GM23338 (cell line): ENCODE results near the gene CAMTA1. TPM values are rescaled to one million over a fixed set of nuclear protein-coding genes. Genes with fewer than 3 reads are reported as not detected.

Experiments
- ATAC-seq: fragments of 200-7000 bp; cut with Tn5 transposase; 3 replicates; pipeline ENCODE4 v1.9.1; 2020
- DNase-seq: peaks from one replicate; pipeline ENCODE4 v3.0.0-alpha.2; 2015; ENCODE audit warnings: low spot score
- H2AFZ ChIP-seq: fragments of 200-600 bp; sonication (generic); 2 replicates; pipeline ENCODE4 v1.8.0; 2016; ENCODE audit warnings: antibody characterized with exemption, mild to moderate bottlenecking, moderate library complexity
- H3F3A ChIP-seq: fragments of 200-600 bp; sonication (generic); replicated peaks from 2 replicates; pipeline ENCODE4 v1.8.0; 2017; ENCODE audit warnings: antibody characterized with exemption, mixed run types, low read depth
- H3K27ac ChIP-seq: fragments of 200-600 bp; sonication (generic); 2 replicates; pipeline ENCODE4 v1.6.1; 2016; ENCODE audit warnings: low read depth
- H3K27me3 ChIP-seq: fragments of 200-600 bp; sonication (generic); 2 replicates; pipeline ENCODE4 v1.8.0; 2016; ENCODE audit warnings: mild to moderate bottlenecking, mixed run types, moderate library complexity; ENCODE audit not compliant: insufficient read depth
- H3K36me3 ChIP-seq: fragments of 200-600 bp; sonication (generic); 2 replicates; pipeline ENCODE4 v1.8.0; 2016; ENCODE audit warnings: mild to moderate bottlenecking; ENCODE audit not compliant: insufficient read depth
- H3K4me1 ChIP-seq: fragments of 200-600 bp; sonication (generic); 2 replicates; pipeline ENCODE4 v1.8.0; 2016; ENCODE audit warnings: mild to moderate bottlenecking, moderate library complexity; ENCODE audit not compliant: insufficient read depth
- H3K4me2 ChIP-seq: fragments of 200-600 bp; sonication (generic); 2 replicates; pipeline ENCODE4 v1.7.1; 2017; ENCODE audit warnings: mixed run types
- H3K4me3 ChIP-seq: fragments of 200-600 bp; sonication (generic); 2 replicates; pipeline ENCODE4 v1.6.1; 2016; ENCODE audit warnings: mixed run types
- H3K79me2 ChIP-seq: fragments of 200-600 bp; sonication (generic); replicated peaks from 2 replicates; pipeline ENCODE4 v1.8.0; 2017; ENCODE audit warnings: mild to moderate bottlenecking; ENCODE audit not compliant: insufficient read depth
- H3K9me2 ChIP-seq: fragments of 200-600 bp; sonication (generic); 2 replicates; pipeline ENCODE4 v1.8.0; 2017; ENCODE audit not compliant: insufficient read depth
- H4K20me1 ChIP-seq: fragments of 200-600 bp; sonication (generic); replicated peaks from 2 replicates; pipeline ENCODE4 v1.8.0; 2017; ENCODE audit warnings: mild to moderate bottlenecking; ENCODE audit not compliant: insufficient read depth
- H3K27ac Mint-ChIP-seq: 2 replicates; pipeline ENCODE4 v1.8.0; 2020; ENCODE audit warnings: inconsistent platforms, mild to moderate bottlenecking, moderate library complexity, mixed read lengths
- H3K27me3 Mint-ChIP-seq: 3 replicates; pipeline ENCODE4 v1.8.0; 2022; ENCODE audit warnings: low read depth, mild to moderate bottlenecking, moderate library complexity, mixed read lengths, inconsistent platforms; ENCODE audit not compliant: insufficient read depth, poor library complexity
- H3K36me3 Mint-ChIP-seq: 3 replicates; pipeline ENCODE4 v1.8.0; 2021; ENCODE audit warnings: low read depth, mild to moderate bottlenecking, inconsistent platforms, moderate library complexity, mixed read lengths
- H3K4me1 Mint-ChIP-seq: 3 replicates; pipeline ENCODE4 v1.8.0; 2020; ENCODE audit warnings: mild to moderate bottlenecking, inconsistent platforms, mixed read lengths
- H3K4me3 Mint-ChIP-seq: 3 replicates; pipeline ENCODE4 v1.8.0; 2021; ENCODE audit warnings: moderate library complexity, mild to moderate bottlenecking, inconsistent platforms, mixed read lengths
- H3K9me3 Mint-ChIP-seq: 3 replicates; pipeline ENCODE4 v1.8.0; 2020; ENCODE audit warnings: moderate library complexity, mild to moderate bottlenecking, inconsistent platforms, mixed read lengths
- EZH2phosphoT487 ChIP-seq: fragments of 200-600 bp; sonication (generic); IDR thresholded peaks from one replicate; pipeline ENCODE4 v1.8.1; 2018; ENCODE audit warnings: antibody characterized with exemption; ENCODE audit not compliant: unreplicated experiment
- NANOG ChIP-seq: IDR thresholded peaks from 2 replicates; pipeline ENCODE4 v1.6.1; 2016; ENCODE audit warnings: antibody characterized with exemption, borderline replicate concordance
- STAT1 ChIP-seq: IDR thresholded peaks from one replicate; pipeline ENCODE4 v1.6.1; 2016; ENCODE audit warnings: antibody characterized with exemption; ENCODE audit not compliant: unreplicated experiment
- ZNF331 ChIP-seq: fragments of 250-450 bp; sonication (Bioruptor Pico); IDR thresholded peaks from 2 replicates; pipeline ENCODE4 v1.5.0; 2020; ENCODE audit warnings: low read depth, mild to moderate bottlenecking, moderate library complexity
- polyA plus RNA-seq: library from polyadenylated mRNA; unstranded; fragments of >200 nt; fragmentation: Nextera tagmentation; extraction: Ambion mirVana; gene quantifications from 2 replicates; pipeline ENCODE4 v1.2.1, GENCODE V29; 2016
- total RNA-seq: library from RNA; depleted of rRNA; stranded (reverse); fragments of >200 nt; shearing (Covaris generic); gene quantifications from 2 replicates; pipeline ENCODE4 v1.2.3, GENCODE V29; 2014
- TF ChIP-seq, protein P1 (sequence below): fragments of 250-450 bp; sonication (Bioruptor Pico); IDR thresholded peaks from 2 replicates; pipeline ENCODE4 v1.5.0; 2020; ENCODE audit warnings: mild to moderate bottlenecking, moderate library complexity
- TF ChIP-seq, protein P2 (sequence below): IDR thresholded peaks from 2 replicates; pipeline ENCODE4 v1.6.1; 2016; ENCODE audit warnings: antibody characterized with exemption
- TF ChIP-seq, protein P3 (sequence below): IDR thresholded peaks from one replicate; pipeline ENCODE4 v1.6.1; 2018; ENCODE audit warnings: antibody characterized with exemption; ENCODE audit not compliant: unreplicated experiment

CAMTA1 gene
- total and polyA plus RNA-seq, 2 experiments from 2014 or later = 115 to 519 TPM

DNA sequence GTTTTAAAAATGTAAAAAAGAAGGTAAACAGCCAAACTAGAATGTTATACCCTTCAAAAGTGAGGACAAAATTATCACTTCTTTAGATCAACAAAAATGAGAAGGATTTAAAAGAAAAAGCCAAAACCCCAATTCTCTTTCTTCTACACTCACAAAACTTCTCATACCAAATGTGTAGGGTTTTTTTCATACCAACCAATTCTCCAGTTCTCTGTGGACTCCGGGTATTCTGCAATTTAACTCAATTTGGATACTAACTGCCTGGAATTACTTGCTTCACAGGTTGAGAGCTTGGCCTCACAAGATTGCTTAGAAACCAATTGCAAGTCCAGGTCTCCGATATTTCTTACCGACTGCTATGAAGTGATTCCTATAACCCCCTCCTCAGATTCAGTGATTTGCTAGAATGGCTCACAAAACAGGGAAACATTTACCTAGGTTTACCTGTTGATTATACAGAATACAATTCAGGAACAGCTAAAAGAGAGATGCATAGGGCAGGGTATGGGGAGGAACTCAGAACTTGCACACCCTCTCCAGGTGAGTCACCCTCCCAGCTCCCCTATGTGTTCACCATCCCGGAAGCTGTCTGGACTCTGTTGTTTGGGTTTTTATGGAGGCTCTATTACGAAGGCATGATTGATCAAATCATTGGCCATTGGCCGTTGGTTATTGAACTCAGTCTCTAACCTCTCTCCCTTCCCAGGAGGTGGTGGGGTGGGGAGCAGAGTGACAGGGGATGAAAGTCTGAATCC lies 67.1 kb downstream of the CAMTA1 start (continued):
- TF ChIP-seq, protein P1, sequence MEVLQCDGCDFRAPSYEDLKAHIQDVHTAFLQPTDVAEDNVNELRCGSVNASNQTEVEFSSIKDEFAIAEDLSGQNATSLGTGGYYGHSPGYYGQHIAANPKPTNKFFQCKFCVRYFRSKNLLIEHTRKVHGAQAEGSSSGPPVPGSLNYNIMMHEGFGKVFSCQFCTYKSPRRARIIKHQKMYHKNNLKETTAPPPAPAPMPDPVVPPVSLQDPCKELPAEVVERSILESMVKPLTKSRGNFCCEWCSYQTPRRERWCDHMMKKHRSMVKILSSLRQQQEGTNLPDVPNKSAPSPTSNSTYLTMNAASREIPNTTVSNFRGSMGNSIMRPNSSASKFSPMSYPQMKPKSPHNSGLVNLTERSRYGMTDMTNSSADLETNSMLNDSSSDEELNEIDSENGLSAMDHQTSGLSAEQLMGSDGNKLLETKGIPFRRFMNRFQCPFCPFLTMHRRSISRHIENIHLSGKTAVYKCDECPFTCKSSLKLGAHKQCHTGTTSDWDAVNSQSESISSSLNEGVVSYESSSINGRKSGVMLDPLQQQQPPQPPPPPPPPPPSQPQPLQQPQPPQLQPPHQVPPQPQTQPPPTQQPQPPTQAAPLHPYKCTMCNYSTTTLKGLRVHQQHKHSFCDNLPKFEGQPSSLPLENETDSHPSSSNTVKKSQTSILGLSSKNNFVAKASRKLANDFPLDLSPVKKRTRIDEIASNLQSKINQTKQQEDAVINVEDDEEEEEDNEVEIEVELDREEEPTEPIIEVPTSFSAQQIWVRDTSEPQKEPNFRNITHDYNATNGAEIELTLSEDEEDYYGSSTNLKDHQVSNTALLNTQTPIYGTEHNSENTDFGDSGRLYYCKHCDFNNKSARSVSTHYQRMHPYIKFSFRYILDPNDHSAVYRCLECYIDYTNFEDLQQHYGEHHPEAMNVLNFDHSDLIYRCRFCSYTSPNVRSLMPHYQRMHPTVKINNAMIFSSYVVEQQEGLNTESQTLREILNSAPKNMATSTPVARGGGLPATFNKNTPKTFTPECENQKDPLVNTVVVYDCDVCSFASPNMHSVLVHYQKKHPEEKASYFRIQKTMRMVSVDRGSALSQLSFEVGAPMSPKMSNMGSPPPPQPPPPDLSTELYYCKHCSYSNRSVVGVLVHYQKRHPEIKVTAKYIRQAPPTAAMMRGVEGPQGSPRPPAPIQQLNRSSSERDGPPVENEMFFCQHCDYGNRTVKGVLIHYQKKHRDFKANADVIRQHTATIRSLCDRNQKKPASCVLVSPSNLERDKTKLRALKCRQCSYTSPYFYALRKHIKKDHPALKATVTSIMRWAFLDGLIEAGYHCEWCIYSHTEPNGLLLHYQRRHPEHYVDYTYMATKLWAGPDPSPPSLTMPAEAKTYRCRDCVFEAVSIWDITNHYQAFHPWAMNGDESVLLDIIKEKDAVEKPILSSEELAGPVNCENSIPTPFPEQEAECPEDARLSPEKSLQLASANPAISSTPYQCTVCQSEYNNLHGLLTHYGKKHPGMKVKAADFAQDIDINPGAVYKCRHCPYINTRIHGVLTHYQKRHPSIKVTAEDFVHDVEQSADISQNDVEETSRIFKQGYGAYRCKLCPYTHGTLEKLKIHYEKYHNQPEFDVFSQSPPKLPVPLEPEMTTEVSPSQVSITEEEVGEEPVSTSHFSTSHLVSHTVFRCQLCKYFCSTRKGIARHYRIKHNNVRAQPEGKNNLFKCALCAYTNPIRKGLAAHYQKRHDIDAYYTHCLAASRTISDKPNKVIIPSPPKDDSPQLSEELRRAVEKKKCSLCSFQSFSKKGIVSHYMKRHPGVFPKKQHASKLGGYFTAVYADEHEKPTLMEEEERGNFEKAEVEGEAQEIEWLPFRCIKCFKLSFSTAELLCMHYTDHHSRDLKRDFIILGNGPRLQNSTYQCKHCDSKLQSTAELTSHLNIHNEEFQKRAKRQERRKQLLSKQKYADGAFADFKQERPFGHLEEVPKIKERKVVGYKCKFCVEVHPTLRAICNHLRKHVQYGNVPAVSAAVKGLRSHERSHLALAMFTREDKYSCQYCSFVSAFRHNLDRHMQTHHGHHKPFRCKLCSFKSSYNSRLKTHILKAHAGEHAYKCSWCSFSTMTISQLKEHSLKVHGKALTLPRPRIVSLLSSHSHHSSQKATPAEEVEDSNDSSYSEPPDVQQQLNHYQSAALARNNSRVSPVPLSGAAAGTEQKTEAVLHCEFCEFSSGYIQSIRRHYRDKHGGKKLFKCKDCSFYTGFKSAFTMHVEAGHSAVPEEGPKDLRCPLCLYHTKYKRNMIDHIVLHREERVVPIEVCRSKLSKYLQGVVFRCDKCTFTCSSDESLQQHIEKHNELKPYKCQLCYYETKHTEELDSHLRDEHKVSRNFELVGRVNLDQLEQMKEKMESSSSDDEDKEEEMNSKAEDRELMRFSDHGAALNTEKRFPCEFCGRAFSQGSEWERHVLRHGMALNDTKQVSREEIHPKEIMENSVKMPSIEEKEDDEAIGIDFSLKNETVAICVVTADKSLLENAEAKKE (CRISPR knock-in tag) = no peak
- TF ChIP-seq EZH2phosphoT487 (no peak), NANOG (no peak), STAT1 (no peak)
- TF ChIP-seq, protein P2, sequence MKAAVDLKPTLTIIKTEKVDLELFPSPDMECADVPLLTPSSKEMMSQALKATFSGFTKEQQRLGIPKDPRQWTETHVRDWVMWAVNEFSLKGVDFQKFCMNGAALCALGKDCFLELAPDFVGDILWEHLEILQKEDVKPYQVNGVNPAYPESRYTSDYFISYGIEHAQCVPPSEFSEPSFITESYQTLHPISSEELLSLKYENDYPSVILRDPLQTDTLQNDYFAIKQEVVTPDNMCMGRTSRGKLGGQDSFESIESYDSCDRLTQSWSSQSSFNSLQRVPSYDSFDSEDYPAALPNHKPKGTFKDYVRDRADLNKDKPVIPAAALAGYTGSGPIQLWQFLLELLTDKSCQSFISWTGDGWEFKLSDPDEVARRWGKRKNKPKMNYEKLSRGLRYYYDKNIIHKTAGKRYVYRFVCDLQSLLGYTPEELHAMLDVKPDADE = no peak

GRCh38 chr1:6854166-6854565 lies 68.9 kb downstream of the CAMTA1 start:
- peaks cover 2% of the 10 kb centered on the region for H3K27me3 Mint-ChIP-seq
- peaks cover 36% of the 10 kb centered on the region for H3K36me3 Mint-ChIP-seq
- H3K36me3 ChIP-seq = peaks cover 5% of the 10 kb centered on the region; the same call in 1 of the 2 replicates
- no peaks in the 10 kb centered on the region for H3K9me2 ChIP-seq
- peaks cover 8% of the 10 kb centered on the region for H3K4me1 Mint-ChIP-seq
- H3K79me2 ChIP-seq = peaks cover 32% of the 10 kb centered on the region
- peaks cover 8% of the 10 kb centered on the region; the same call in 1 of the 2 replicates for H4K20me1 ChIP-seq
- no peaks in the 10 kb centered on the region for H3F3A ChIP-seq
- H3K4me3 ChIP-seq = no peak overlapping the region
- no peaks in the 10 kb centered on the region for H3K27me3 ChIP-seq
- no peak for DNase-seq
- no peaks in the 10 kb centered on the region for H3K9me3 Mint-ChIP-seq
- no peak overlapping the region for H3K27ac Mint-ChIP-seq
- peaks cover 2% of the 10 kb centered on the region; the same call in 1 of the 2 replicates for H3K4me1 ChIP-seq
- TF ChIP-seq, protein P3, sequence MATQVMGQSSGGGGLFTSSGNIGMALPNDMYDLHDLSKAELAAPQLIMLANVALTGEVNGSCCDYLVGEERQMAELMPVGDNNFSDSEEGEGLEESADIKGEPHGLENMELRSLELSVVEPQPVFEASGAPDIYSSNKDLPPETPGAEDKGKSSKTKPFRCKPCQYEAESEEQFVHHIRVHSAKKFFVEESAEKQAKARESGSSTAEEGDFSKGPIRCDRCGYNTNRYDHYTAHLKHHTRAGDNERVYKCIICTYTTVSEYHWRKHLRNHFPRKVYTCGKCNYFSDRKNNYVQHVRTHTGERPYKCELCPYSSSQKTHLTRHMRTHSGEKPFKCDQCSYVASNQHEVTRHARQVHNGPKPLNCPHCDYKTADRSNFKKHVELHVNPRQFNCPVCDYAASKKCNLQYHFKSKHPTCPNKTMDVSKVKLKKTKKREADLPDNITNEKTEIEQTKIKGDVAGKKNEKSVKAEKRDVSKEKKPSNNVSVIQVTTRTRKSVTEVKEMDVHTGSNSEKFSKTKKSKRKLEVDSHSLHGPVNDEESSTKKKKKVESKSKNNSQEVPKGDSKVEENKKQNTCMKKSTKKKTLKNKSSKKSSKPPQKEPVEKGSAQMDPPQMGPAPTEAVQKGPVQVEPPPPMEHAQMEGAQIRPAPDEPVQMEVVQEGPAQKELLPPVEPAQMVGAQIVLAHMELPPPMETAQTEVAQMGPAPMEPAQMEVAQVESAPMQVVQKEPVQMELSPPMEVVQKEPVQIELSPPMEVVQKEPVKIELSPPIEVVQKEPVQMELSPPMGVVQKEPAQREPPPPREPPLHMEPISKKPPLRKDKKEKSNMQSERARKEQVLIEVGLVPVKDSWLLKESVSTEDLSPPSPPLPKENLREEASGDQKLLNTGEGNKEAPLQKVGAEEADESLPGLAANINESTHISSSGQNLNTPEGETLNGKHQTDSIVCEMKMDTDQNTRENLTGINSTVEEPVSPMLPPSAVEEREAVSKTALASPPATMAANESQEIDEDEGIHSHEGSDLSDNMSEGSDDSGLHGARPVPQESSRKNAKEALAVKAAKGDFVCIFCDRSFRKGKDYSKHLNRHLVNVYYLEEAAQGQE = no peak
- TF ChIP-seq ZNF331 (CRISPR knock-in tag) = no peak
- no peak overlapping the region for H3K4me3 Mint-ChIP-seq
- H3K27ac ChIP-seq = no peak overlapping the region
- no peak overlapping the region for H2AFZ ChIP-seq
- no peak for ATAC-seq
- H3K4me2 ChIP-seq = no peak overlapping the region
